Keratinocyte (primary cell): Measurements from ENCODE around the gene TMEM69.

Experiments
- EZH2 ChIP-seq: IDR thresholded peaks from one replicate; pipeline ENCODE4 v1.6.1; 2012; ENCODE audit warnings: inconsistent platforms, mild to moderate bottlenecking, low read length, moderate library complexity
- TF ChIP-seq, protein P1 (sequence below), 3 experiments: IDR thresholded peaks in 1 of 3; conservative IDR thresholded peaks in 1 of 3; optimal IDR thresholded peaks in 1 of 3; 2 replicates in 2 of 3; 3 replicates in 1 of 3; pipeline versions ENCODE3 to v1.5.1; 2011; ENCODE audit warnings: low read length in 3 of 3, mild to moderate bottlenecking in 3 of 3, moderate library complexity in 2 of 3, control low read depth in 1 of 3, inconsistent platforms in 1 of 3; ENCODE audit not compliant: insufficient read depth in 2 of 3; ENCODE audit errors: extremely low read depth in 1 of 3

DNA sequence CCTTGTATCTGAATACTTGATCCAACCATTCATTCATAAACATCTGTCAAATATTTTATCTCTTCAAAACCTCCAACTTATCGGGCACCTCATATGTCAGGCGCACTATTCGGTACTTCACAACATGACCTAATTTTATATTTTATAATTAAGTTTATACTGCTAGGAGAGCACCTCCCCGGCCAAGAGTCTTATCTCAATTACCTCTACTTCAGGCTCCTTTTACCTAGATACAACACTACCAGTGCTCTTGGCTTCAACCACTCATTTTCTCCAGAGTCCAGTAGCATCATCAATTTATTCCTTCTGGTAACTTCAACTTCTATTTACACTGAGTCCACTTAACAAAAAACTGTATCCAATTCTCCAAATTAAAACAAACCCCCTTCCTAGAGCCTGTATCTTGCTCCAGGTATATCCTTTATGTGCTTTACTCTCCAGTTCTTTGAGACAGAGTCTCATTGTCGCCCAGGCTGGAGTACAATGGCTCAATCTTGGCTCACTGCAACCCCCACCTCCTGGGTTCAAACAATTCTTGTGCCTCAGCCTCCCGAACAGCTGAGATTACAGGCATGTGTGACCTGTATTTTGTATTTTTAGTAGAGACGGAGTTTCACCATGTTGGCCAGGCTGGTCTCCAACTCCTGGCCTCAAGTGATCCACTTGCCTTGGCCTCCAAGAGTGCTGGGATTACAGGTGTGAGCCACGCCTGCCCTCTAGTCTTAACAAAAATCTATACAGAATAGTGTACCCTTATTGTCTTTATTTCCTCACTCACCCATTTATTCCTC is 20.5 kb upstream of the TMEM69 start:
- TF ChIP-seq, protein P1, sequence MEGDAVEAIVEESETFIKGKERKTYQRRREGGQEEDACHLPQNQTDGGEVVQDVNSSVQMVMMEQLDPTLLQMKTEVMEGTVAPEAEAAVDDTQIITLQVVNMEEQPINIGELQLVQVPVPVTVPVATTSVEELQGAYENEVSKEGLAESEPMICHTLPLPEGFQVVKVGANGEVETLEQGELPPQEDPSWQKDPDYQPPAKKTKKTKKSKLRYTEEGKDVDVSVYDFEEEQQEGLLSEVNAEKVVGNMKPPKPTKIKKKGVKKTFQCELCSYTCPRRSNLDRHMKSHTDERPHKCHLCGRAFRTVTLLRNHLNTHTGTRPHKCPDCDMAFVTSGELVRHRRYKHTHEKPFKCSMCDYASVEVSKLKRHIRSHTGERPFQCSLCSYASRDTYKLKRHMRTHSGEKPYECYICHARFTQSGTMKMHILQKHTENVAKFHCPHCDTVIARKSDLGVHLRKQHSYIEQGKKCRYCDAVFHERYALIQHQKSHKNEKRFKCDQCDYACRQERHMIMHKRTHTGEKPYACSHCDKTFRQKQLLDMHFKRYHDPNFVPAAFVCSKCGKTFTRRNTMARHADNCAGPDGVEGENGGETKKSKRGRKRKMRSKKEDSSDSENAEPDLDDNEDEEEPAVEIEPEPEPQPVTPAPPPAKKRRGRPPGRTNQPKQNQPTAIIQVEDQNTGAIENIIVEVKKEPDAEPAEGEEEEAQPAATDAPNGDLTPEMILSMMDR (optimal IDR thresholded peaks at IDR 0.05 in 1 of 3, IDR thresholded peaks at IDR 0.05 in 1 of 3, conservative IDR thresholded peaks at IDR 0.05 in 1 of 3; ENCODE audit: extremely low read depth in 1 of 3, insufficient read depth in 2 of 3, low read length in 3 of 3) = no peak
- no peak for TF ChIP-seq EZH2
